Mammary epithelial cell (primary cell): ENCODE data around the gene KCNQ1.

ENCODE experiments used
- EZH2 ChIP-seq: IDR thresholded peaks from 2 replicates; pipeline ENCODE4 v1.6.1; 2012; ENCODE audit warnings: low read length, inconsistent platforms, borderline replicate concordance
- TF ChIP-seq, protein P1 (sequence below), 2 donors: IDR thresholded peaks in 1 of 2; conservative IDR thresholded peaks in 1 of 2; 2 replicates each; pipeline ENCODE4 v1.5.1; 2011 to 2012; ENCODE audit warnings: inconsistent platforms in 2 of 2, low read length in 2 of 2, mild to moderate bottlenecking in 2 of 2, control low read depth in 1 of 2, low read depth in 1 of 2; ENCODE audit not compliant: insufficient read depth in 1 of 2; ENCODE audit errors: extremely low read depth in 1 of 2

GRCh38 chr11:2810411-2811205, 365.8 kb downstream of the KCNQ1 start:
- no peak for TF ChIP-seq EZH2
- TF ChIP-seq, protein P1, sequence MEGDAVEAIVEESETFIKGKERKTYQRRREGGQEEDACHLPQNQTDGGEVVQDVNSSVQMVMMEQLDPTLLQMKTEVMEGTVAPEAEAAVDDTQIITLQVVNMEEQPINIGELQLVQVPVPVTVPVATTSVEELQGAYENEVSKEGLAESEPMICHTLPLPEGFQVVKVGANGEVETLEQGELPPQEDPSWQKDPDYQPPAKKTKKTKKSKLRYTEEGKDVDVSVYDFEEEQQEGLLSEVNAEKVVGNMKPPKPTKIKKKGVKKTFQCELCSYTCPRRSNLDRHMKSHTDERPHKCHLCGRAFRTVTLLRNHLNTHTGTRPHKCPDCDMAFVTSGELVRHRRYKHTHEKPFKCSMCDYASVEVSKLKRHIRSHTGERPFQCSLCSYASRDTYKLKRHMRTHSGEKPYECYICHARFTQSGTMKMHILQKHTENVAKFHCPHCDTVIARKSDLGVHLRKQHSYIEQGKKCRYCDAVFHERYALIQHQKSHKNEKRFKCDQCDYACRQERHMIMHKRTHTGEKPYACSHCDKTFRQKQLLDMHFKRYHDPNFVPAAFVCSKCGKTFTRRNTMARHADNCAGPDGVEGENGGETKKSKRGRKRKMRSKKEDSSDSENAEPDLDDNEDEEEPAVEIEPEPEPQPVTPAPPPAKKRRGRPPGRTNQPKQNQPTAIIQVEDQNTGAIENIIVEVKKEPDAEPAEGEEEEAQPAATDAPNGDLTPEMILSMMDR (conservative IDR thresholded peaks at IDR 0.05 in 1 of 2, IDR thresholded peaks at IDR 0.05 in 1 of 2; ENCODE audit: extremely low read depth in 1 of 2, insufficient read depth in 1 of 2, low read depth in 1 of 2, low read length in 2 of 2): no peak
